K562 (cell line): ENCODE data around the gene ERGIC1.

ENCODE experiments used
- ARHGAP35 ChIP-seq: fragments of 450-650 bp; IDR thresholded peaks from 2 replicates; pipeline ENCODE4 v1.6.1; 2018; ENCODE audit not compliant: partially characterized antibody
- ARNT ChIP-seq, 2 experiments: fragments of 450-650 bp; IDR thresholded peaks; 2 replicates each; pipeline ENCODE4 v1.6.1; 2016; ENCODE audit warnings: mild to moderate bottlenecking in 1 of 2
- CTCF ChIP-seq, 3 experiments: IDR thresholded peaks in 2 of 3; conservative IDR thresholded peaks in 1 of 3; 2 replicates each; pipeline ENCODE4 v1.5.1; 2011 to 2012; ENCODE audit warnings: low read length in 3 of 3, mild to moderate bottlenecking in 3 of 3, control low read depth in 2 of 3, improper control_type of control experiment in 1 of 3, inconsistent platforms in 1 of 3, low read depth in 1 of 3, mixed read lengths in 1 of 3, moderate library complexity in 1 of 3; ENCODE audit not compliant: insufficient read depth in 2 of 3
- EZH2 ChIP-seq: IDR thresholded peaks from 2 replicates; pipeline ENCODE4 v1.6.1; 2012; ENCODE audit warnings: low read depth, mild to moderate bottlenecking, inconsistent platforms, low read length, borderline replicate concordance
- IRF9 ChIP-seq: fragments of 450-650 bp; IDR thresholded peaks from 2 replicates; pipeline ENCODE4 v1.6.1; 2016; ENCODE audit warnings: missing biosample characterization, missing genetic modification characterization
- NONO ChIP-seq, 2 experiments: fragments of 200-400 bp in 1 of 2; fragments of 450-650 bp in 1 of 2; formaldehyde crosslinking in 1 of 2; IDR thresholded peaks; 2 replicates each; pipeline ENCODE4 v1.6.1; 2017; ENCODE audit warnings: low read depth in 2 of 2, mild to moderate bottlenecking in 2 of 2, moderate library complexity in 2 of 2, low read length in 1 of 2
- POLR2A ChIP-seq: fragments of 450-650 bp; conservative IDR thresholded peaks from 2 replicates; pipeline ENCODE4 v1.6.1; 2016
- RAD21 ChIP-seq, 2 experiments: fragments of 250-450 bp in 1 of 2; fragments of 450-650 bp in 1 of 2; sonication (Bioruptor Pico) in 1 of 2; formaldehyde crosslinking in 1 of 2; IDR thresholded peaks in 1 of 2; conservative IDR thresholded peaks in 1 of 2; 2 replicates each; pipeline versions ENCODE4 v1.4.0 to v1.8.0; 2020 to 2022; ENCODE audit warnings: mild to moderate bottlenecking in 2 of 2, moderate library complexity in 1 of 2
- SRSF1 ChIP-seq: fragments of 200-400 bp; formaldehyde crosslinking; IDR thresholded peaks from 2 replicates; pipeline ENCODE4 v1.6.1; 2017; ENCODE audit warnings: mild to moderate bottlenecking, low read depth, low read length, moderate library complexity
- TF ChIP-seq, protein P1 (sequence below): sonication (generic); formaldehyde crosslinking; IDR thresholded peaks from 2 replicates; pipeline ENCODE4 v1.8.0; 2023; ENCODE audit warnings: missing genetic modification reagents, mild to moderate bottlenecking, borderline replicate concordance

DNA sequence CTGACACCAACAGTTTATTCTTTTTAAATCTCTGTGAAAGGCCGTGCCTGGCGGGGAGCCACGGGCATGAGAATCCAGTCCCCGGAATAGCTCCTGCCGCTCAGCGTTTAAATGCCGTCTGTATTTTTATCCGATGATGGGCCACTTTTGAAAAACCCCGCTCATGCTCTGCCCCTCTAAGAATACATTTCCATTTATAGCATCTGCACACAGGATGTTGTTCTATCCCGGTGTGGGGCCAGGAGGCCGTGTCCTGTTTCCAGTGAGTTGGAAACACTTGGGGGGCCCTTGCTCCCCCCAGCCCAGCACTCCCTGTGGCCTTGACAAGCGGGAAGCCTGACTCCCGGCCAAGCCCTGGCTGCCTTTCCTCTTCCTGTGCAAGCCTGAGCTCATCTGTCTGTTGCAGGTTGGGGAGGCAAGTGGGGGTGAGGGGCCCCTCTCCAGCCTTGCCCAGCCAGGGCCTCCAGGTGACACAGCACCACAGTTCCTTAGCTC lies 39.0 kb downstream of the ERGIC1 start:
- TF ChIP-seq NONO (IDR thresholded peaks at IDR 0.05; ENCODE audit: low read depth in 2 of 2, low read length in 1 of 2) (no peak), ARNT (IDR thresholded peaks at IDR 0.05) (no peak), RAD21 (CRISPR knock-in tag; conservative IDR thresholded peaks at IDR 0.05 in 1 of 2, IDR thresholded peaks at IDR 0.05 in 1 of 2) (no peak), CTCF (IDR thresholded peaks at IDR 0.05 in 2 of 3, conservative IDR thresholded peaks at IDR 0.05 in 1 of 3; ENCODE audit: insufficient read depth in 2 of 3, low read depth in 1 of 3, low read length in 3 of 3) (no peak), EZH2 (no peak), POLR2A (no peak), IRF9 (tag) (no peak), SRSF1 (no peak), ARHGAP35 (no peak)
- TF ChIP-seq, protein P1, sequence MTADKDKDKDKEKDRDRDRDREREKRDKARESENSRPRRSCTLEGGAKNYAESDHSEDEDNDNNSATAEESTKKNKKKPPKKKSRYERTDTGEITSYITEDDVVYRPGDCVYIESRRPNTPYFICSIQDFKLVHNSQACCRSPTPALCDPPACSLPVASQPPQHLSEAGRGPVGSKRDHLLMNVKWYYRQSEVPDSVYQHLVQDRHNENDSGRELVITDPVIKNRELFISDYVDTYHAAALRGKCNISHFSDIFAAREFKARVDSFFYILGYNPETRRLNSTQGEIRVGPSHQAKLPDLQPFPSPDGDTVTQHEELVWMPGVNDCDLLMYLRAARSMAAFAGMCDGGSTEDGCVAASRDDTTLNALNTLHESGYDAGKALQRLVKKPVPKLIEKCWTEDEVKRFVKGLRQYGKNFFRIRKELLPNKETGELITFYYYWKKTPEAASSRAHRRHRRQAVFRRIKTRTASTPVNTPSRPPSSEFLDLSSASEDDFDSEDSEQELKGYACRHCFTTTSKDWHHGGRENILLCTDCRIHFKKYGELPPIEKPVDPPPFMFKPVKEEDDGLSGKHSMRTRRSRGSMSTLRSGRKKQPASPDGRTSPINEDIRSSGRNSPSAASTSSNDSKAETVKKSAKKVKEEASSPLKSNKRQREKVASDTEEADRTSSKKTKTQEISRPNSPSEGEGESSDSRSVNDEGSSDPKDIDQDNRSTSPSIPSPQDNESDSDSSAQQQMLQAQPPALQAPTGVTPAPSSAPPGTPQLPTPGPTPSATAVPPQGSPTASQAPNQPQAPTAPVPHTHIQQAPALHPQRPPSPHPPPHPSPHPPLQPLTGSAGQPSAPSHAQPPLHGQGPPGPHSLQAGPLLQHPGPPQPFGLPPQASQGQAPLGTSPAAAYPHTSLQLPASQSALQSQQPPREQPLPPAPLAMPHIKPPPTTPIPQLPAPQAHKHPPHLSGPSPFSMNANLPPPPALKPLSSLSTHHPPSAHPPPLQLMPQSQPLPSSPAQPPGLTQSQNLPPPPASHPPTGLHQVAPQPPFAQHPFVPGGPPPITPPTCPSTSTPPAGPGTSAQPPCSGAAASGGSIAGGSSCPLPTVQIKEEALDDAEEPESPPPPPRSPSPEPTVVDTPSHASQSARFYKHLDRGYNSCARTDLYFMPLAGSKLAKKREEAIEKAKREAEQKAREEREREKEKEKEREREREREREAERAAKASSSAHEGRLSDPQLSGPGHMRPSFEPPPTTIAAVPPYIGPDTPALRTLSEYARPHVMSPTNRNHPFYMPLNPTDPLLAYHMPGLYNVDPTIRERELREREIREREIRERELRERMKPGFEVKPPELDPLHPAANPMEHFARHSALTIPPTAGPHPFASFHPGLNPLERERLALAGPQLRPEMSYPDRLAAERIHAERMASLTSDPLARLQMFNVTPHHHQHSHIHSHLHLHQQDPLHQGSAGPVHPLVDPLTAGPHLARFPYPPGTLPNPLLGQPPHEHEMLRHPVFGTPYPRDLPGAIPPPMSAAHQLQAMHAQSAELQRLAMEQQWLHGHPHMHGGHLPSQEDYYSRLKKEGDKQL (CRISPR knock-in tag) = no peak
